Panc1 (cell line): ENCODE measurements around the gene C17orf75.

Source experiments
- CTCF ChIP-seq: fragments of 450-650 bp; IDR thresholded peaks from 2 replicates; pipeline ENCODE4 v1.5.1; 2017; ENCODE audit warnings: mild to moderate bottlenecking
- POLR2AphosphoS5 ChIP-seq: IDR thresholded peaks from 2 replicates; pipeline ENCODE4 v1.6.1; 2012; ENCODE audit warnings: mild to moderate bottlenecking, low read depth, low read length, moderate library complexity
- REST ChIP-seq, 2 experiments: IDR thresholded peaks; 2 replicates each; pipeline ENCODE4 v1.6.1; 2011 to 2012; ENCODE audit warnings: low read depth in 2 of 2, control low read depth in 1 of 2, low read length in 1 of 2, mild to moderate bottlenecking in 1 of 2, moderate library complexity in 1 of 2; ENCODE audit not compliant: insufficient read depth in 1 of 2
- SIN3A ChIP-seq: IDR thresholded peaks from 2 replicates; pipeline ENCODE4 v1.6.1; 2012; ENCODE audit warnings: low read depth, mild to moderate bottlenecking, low read length, moderate library complexity, borderline replicate concordance; ENCODE audit not compliant: insufficient read depth

- no peak for TF ChIP-seq CTCF
- no peak for TF ChIP-seq POLR2AphosphoS5
- TF ChIP-seq REST (IDR thresholded peaks at IDR 0.05; ENCODE audit: insufficient read depth in 1 of 2, low read depth in 2 of 2, low read length in 1 of 2), result no peak
- no peak for TF ChIP-seq SIN3A
Observed at GRCh38 chr17:32286518-32286900, 55.5 kb downstream of the C17orf75 start.
